Upper lobe of right lung (tissue), 1 donor: Measurements from ENCODE around the gene MAGEA8. TPM values are rescaled to one million over a fixed set of nuclear protein-coding genes. Genes with fewer than 3 reads are reported as not detected.

Experiments
- ATAC-seq: fragments of 200-7000 bp; cut with Tn5 transposase; one replicate; pipeline ENCODE4 v1.9.1; 2020; ENCODE audit warnings: mild to moderate bottlenecking, moderate library complexity
- DNase-seq: peaks from one replicate; pipeline ENCODE4 v3.0.0-alpha.2; 2020
- H3K27ac ChIP-seq: fragments of 200-600 bp; one replicate; pipeline ENCODE4 v1.8.0; 2022
- H3K27me3 ChIP-seq: fragments of 200-600 bp; one replicate; pipeline ENCODE4 v1.8.0; 2022; ENCODE audit warnings: mild to moderate bottlenecking
- H3K36me3 ChIP-seq: fragments of 200-600 bp; one replicate; pipeline ENCODE4 v1.8.0; 2022
- H3K4me1 ChIP-seq: fragments of 200-600 bp; one replicate; pipeline ENCODE4 v1.8.0; 2022
- H3K4me3 ChIP-seq: fragments of 200-600 bp; one replicate; pipeline ENCODE4 v1.8.0; 2022; ENCODE audit warnings: mild to moderate bottlenecking
- H3K9me3 ChIP-seq: fragments of 200-600 bp; one replicate; pipeline ENCODE4 v1.8.0; 2022
- intact Hi-C: fragments of 100-400 bp; cut with DNase I; formaldehyde crosslinking; loops from one replicate; pipeline ENCODE4 v1.11.0; 2022
- total RNA-seq: library from RNA; stranded (reverse); fragmentation: NEBNext Ultra II Directional; extraction: Animal tissue kit (Norgen Biotek cat#: 25700); gene quantifications from one replicate; pipeline ENCODE4 v1.2.1, GENCODE V29; 2021
- TF ChIP-seq, protein P1 (sequence below): fragments of 200-600 bp; IDR thresholded peaks from one replicate; pipeline ENCODE4 v1.8.0; 2022; ENCODE audit warnings: antibody characterized with exemption
- donor health status: DM: no; HTN: yes; CAD: no; lungs with severe emphysema.

The MAGEA8 gene
- total RNA-seq, 1 donor from 2014 or later = not detected

DNA sequence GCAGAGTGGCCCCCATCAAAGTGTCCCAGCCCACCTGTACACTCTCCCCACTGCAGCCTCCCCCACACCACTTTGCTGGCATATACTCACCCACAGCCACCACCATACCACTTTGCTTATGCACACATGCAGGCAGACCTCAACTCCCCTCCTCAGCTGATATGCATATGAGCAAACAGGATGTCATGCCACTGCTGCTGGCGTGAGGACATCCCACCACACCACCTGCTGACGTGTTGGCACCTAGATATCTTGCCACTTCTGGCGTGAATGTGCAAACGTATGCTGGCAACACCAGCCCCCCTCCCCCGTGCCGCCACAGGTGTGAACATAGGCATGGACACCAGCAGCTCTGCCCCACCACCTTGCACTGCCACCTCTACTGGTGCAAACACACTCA is 22.4 kb upstream of the MAGEA8 start:
- TF ChIP-seq, protein P1, sequence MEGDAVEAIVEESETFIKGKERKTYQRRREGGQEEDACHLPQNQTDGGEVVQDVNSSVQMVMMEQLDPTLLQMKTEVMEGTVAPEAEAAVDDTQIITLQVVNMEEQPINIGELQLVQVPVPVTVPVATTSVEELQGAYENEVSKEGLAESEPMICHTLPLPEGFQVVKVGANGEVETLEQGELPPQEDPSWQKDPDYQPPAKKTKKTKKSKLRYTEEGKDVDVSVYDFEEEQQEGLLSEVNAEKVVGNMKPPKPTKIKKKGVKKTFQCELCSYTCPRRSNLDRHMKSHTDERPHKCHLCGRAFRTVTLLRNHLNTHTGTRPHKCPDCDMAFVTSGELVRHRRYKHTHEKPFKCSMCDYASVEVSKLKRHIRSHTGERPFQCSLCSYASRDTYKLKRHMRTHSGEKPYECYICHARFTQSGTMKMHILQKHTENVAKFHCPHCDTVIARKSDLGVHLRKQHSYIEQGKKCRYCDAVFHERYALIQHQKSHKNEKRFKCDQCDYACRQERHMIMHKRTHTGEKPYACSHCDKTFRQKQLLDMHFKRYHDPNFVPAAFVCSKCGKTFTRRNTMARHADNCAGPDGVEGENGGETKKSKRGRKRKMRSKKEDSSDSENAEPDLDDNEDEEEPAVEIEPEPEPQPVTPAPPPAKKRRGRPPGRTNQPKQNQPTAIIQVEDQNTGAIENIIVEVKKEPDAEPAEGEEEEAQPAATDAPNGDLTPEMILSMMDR = no peak
- intact Hi-C loops = no loop called here

DNA sequence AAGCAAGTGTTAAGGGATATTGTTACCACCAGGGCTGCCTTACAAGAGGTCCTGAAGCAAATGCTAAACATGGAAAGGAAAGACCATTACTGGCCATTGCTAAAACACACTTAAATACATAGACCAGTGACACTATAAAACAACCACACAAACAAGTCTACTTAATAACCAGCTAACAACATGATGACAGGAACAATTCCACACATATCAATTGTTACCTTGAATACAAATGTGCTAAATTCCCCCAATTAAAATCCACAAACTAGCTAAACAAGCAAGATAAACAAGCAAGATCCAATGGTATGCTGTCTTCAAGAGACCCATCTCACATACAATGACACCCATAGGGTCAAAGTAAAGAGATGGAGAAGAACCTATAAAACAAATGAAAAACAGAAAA is 20.5 kb upstream of the MAGEA8 start:
- no peaks in the 10 kb centered on the region for H3K27me3 ChIP-seq
- DNase-seq (no peak), ATAC-seq (no peak)
- H3K36me3 ChIP-seq = no peaks in the 10 kb centered on the region
- H3K4me3 ChIP-seq = no peak overlapping the region
- H3K4me1 ChIP-seq = no peaks in the 10 kb centered on the region
- TF ChIP-seq, protein P1 = no peak
- intact Hi-C loops = no loop called here
- no peaks in the 10 kb centered on the region for H3K9me3 ChIP-seq
- H3K27ac ChIP-seq = no peak overlapping the region

More for the DNA sequence above, 22.4 kb upstream of the MAGEA8 start:
- no peak overlapping the region for H3K4me3 ChIP-seq
- ATAC-seq (no peak), DNase-seq (no peak)
- no peaks in the 10 kb centered on the region for H3K4me1 ChIP-seq
- no peak overlapping the region for H3K27ac ChIP-seq
- H3K36me3 ChIP-seq = no peaks in the 10 kb centered on the region
- no peaks in the 10 kb centered on the region for H3K27me3 ChIP-seq
- no peaks in the 10 kb centered on the region for H3K9me3 ChIP-seq

GRCh38 chrX:149865390-149865789 is 15.6 kb upstream of the MAGEA8 start:
- TF ChIP-seq, protein P1 = no peak
- H3K9me3 ChIP-seq = no peaks in the 10 kb centered on the region
- no peak for DNase-seq

GRCh38 chrX:149867488-149867887 is 13.5 kb upstream of the MAGEA8 start:
- Histone ChIP-seq H3K27ac (no peak overlapping the region), H3K4me1 (no peaks in the 10 kb centered on the region), H3K9me3 (no peaks in the 10 kb centered on the region), H3K36me3 (no peaks in the 10 kb centered on the region), H3K4me3 (no peak overlapping the region), H3K27me3 (no peaks in the 10 kb centered on the region)
- intact Hi-C loops = no loop called here
- DNase-seq (no peak), ATAC-seq (no peak)
- TF ChIP-seq, protein P1 = no peak

More at GRCh38 chrX:149865390-149865789, 15.6 kb upstream of the MAGEA8 start:
- Histone ChIP-seq H3K27ac (no peak overlapping the region), H3K4me3 (no peak overlapping the region), H3K36me3 (no peaks in the 10 kb centered on the region), H3K4me1 (no peaks in the 10 kb centered on the region), H3K27me3 (no peaks in the 10 kb centered on the region)
- intact Hi-C loops = no loop called here
- no peak for ATAC-seq

GRCh38 chrX:149870840-149871239 is 10.1 kb upstream of the MAGEA8 start:
- no peak for DNase-seq
- Histone ChIP-seq H3K4me3 (no peak overlapping the region), H3K27me3 (no peaks in the 10 kb centered on the region), H3K9me3 (no peaks in the 10 kb centered on the region), H3K36me3 (no peaks in the 10 kb centered on the region), H3K4me1 (no peaks in the 10 kb centered on the region), H3K27ac (no peak overlapping the region)
- intact Hi-C loops = no loop called here
- ATAC-seq = no peak
- TF ChIP-seq, protein P1 = no peak

DNA sequence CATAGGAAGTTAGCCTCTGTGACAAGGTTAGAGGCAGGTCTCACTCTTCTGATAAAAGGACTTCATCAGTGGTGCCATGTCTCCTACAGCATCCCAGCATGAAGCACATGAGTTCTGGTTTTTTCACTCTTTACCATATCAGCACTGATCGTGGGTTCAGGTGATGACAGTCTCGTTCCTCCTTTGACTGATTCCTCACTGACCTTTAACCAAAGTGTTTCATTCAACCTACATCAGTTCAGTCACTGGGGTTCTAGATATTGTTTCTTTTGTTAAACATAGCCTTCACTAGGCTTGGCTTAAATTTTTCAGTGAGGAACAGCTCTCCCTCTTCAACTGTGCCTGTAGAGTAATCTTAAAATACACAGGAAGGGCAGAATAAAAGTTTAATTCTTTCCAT is 9.6 kb upstream of the MAGEA8 start:
- ATAC-seq (no peak), DNase-seq (no peak)
- H3K27me3 ChIP-seq = no peaks in the 10 kb centered on the region
- TF ChIP-seq, protein P1 = no peak
- intact Hi-C loops = no loop called here
- no peaks in the 10 kb centered on the region for H3K36me3 ChIP-seq
- H3K4me1 ChIP-seq = no peaks in the 10 kb centered on the region
- H3K4me3 ChIP-seq = no peak overlapping the region
- no peaks in the 10 kb centered on the region for H3K9me3 ChIP-seq
- H3K27ac ChIP-seq = no peak overlapping the region
